HG03469 (cell line): ENCODE results near the gene POLR1C.
"Not testable (repeated sequence)": the region's sequence is repeated elsewhere in the genome, so short reads cannot be mapped to it uniquely, and the experiment has no call there.

ENCODE experiments used
- ATAC-seq: cut with Tn5 transposase; IDR thresholded peaks from one replicate; pipeline ENCODE4 v1.9.1; 2021; ENCODE audit warnings: mild to moderate bottlenecking, moderate library complexity, moderate number of reproducible peaks; ENCODE audit not compliant: unreplicated experiment

The POLR1C gene

DNA sequence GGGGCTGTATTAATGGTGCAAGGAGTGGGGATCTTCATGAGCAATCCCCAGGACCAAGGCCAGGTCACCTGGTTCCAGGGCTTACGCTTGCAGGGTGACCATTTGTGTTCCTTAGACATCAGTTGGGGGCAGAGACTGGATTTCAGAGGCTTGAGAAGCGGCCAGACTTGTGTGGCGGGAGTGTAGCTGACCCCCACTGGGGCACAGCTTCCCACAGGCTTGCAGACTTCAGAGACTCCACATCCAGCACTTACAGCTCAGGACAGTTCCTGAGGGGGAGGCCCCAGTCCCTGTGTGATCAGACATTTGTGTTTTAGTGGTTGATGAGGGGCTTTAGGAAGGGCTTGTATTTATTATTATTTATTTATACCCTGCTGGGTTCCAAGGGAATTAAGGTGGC is 24.2 kb upstream of the POLR1C start:
- no peak for ATAC-seq

GRCh38 chr6:43493230-43493629 is 23.7 kb upstream of the POLR1C start:
- ATAC-seq: no peak

DNA sequence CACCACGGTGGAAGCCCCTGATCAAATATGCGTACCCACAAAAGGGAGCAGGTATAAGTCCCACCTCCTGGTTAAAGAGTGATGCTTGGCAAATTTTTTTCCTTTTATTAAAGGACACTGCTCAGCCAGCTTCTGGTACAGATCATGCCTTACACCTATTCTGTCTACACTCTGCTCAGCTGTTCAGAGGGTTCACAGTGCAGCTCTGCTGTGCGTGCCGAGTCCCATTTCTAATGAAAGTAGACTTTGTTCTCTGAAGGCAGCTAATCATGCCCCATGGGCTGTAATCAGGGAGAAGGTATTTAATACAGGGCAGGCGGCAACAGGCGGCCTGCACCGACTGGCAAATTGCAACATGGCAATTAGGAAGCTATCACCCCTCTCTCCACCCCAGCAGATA is 23.1 kb upstream of the POLR1C start:
- ATAC-seq: no peak

DNA sequence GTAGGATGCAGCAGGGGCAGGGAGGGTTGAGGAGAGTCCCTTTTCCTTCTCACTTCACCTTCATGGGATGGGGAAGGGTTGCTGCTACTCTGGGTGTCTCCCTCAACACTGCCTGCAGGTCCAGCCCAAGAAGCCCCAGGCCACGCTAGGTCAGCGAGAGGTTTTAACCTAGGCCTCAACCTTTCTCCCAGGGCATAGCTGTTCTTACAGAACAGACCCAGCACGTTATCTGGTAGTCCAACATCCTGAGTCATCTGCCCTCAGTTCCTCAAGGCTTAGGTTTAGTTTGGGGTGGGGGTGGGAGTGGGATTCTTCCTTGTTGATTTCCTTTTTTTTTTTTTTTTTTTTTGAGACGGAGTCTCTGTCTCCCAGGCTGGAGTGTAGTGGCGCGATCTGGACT is 22.6 kb upstream of the POLR1C start:
- no peak for ATAC-seq

GRCh38 chr6:43494766-43495165 is 22.1 kb upstream of the POLR1C start:
- ATAC-seq: no peak

- no peak for ATAC-seq
Observed at GRCh38 chr6:43495409-43495941, 21.4 kb upstream of the POLR1C start.

GRCh38 chr6:43496370-43497128 is 20.3 kb upstream of the POLR1C start:
- no peak for ATAC-seq

DNA sequence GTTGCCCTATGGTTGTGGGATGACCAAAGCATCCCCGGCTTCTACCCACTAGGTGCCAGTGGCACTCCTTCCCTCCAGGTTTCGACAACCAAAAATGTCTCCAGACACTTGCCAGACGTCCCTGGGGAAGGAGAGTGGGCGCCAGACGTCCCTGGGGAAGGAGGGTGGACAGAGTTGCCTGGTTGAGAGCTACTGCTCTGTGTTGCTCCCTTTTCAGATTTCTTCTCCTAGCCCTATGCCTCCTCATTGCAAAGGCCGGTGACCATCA is 19.8 kb upstream of the POLR1C start:
- ATAC-seq: no peak

DNA sequence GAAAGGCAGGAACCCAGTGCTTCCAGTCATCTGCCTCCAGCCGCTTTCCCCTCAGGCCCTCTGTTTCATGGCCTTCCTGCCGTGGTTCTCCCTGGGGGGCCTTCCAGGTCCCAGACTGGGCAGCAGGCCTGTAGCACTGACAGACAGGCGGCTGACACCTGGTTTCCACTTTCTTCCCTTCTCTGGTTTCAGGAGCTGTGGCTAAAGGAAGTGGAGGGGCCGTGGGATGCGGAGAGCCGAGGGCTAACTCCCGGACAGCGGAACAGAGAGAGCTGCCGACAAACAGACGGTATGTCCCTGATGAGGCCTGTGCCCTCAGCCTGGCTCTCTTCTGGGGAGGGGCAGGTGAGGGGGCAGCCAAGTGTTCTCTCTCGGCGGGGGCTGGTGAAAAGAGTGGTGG is 19.2 kb upstream of the POLR1C start:
- ATAC-seq: no peak

- ATAC-seq: not testable (repeated sequence)
Observed at GRCh38 chr6:43498291-43498690, 18.6 kb upstream of the POLR1C start.

- no peak for ATAC-seq
Observed at GRCh38 chr6:43499028-43499815, 17.7 kb upstream of the POLR1C start.

- no peak for ATAC-seq
Observed at GRCh38 chr6:43500921-43501320, 16.0 kb upstream of the POLR1C start.

GRCh38 chr6:43502666-43503065 is 14.2 kb upstream of the POLR1C start:
- ATAC-seq: no peak

DNA sequence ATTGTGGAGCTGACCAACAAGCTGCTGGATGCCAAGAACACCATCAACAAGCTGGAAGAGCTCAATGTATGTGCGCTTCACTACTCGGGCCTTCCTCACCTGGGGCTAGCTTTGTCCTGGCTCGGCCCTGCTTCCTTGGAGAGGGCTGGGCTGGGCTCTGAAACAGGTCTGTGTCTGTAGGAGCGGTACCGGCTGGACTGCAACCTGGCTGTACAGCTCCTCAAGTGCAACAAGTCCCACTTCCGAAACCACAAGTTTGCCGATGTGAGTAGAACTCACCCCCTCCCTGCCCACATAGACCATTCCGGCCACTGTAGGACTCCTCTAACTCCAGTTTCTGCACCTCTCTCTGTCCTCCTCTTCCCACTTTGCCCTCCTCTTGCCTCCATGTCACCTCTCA is 13.4 kb upstream of the POLR1C start:
- ATAC-seq: no peak

GRCh38 chr6:43504756-43505593 is 11.9 kb upstream of the POLR1C start:
- ATAC-seq: no peak

- no peak for ATAC-seq
Observed at GRCh38 chr6:43505718-43506117, 11.2 kb upstream of the POLR1C start.

GRCh38 chr6:43506171-43506570 is 10.7 kb upstream of the POLR1C start:
- ATAC-seq: no peak

- ATAC-seq: peak; percentile 30
Observed at GRCh38 chr6:43506667-43507471, 10.0 kb upstream of the POLR1C start.

- ATAC-seq: no peak
Observed at GRCh38 chr6:43508481-43509141, 8.3 kb upstream of the POLR1C start.
